Measurements from ENCODE around the gene LMF1. TPM values are rescaled to one million over a fixed set of nuclear protein-coding genes. Genes with fewer than 3 reads are reported as not detected.

Gene LMF1
- total RNA-seq, 3 donors from 2014 or later (not counting 1 experiment from before 2014, with no cell fraction given), result 28.2 to 42.2 (median 41.2) TPM

- Mint-ChIP-seq H3K9me3 (peaks cover 8 to 10% of the 10 kb centered on the region in 2 donors), H3K27me3 (ENCODE audit: low read depth in 2 of 2) (no peaks in the 10 kb centered on the region), H3K4me1 (no peaks in the 10 kb centered on the region), H3K4me3 (no peak overlapping the region), H3K27ac (no peak overlapping the region), H3K36me3 (peaks cover 28% of the 10 kb centered on the region)
- no peak overlapping the region for H3K27ac ChIP-seq (ENCODE audit: low read length)
- WGBS (ENCODE audit: insufficient coverage), result 88% methylated on average over 8 of the region's 9 CpGs
- DNase-seq (no peak), ATAC-seq (no peak)
- H3K4me3 ChIP-seq (ENCODE audit: low read length), result no peak overlapping the region
- no peaks in the 10 kb centered on the region for H3K27me3 ChIP-seq (ENCODE audit: control insufficient read depth, insufficient read depth, low read length)
- peaks cover 7% of the 10 kb centered on the region for H3K36me3 ChIP-seq (ENCODE audit: control insufficient read depth, insufficient read depth, low read length)
- peaks cover 7% of the 10 kb centered on the region for H3K9me3 ChIP-seq (ENCODE audit: control insufficient read depth, insufficient read depth, low read length)
- intact Hi-C loops (cut with micrococcal nuclease), result no loop called here
- no peak for TF ChIP-seq CTCF (IDR thresholded peaks at IDR 0.05)
- no peaks in the 10 kb centered on the region for H3K4me1 ChIP-seq (ENCODE audit: control insufficient read depth, insufficient read depth, low read length)
These were observed 32.0 kb downstream of the LMF1 start for GRCh38 chr16:938752-939151.

GRCh38 chr16:938136-938535 is 32.6 kb downstream of the LMF1 start:
- TF ChIP-seq CTCF (IDR thresholded peaks at IDR 0.05), result no peak

GRCh38 chr16:937723-938122 is 33.1 kb downstream of the LMF1 start:
- WGBS (ENCODE audit: insufficient coverage), result 82% methylated on average over 6 of the region's 6 CpGs
- H3K27me3 ChIP-seq (ENCODE audit: control insufficient read depth, insufficient read depth, low read length), result no peaks in the 10 kb centered on the region
- no peaks in the 10 kb centered on the region for H3K4me1 ChIP-seq (ENCODE audit: control insufficient read depth, insufficient read depth, low read length)
- H3K4me1 Mint-ChIP-seq, result no peaks in the 10 kb centered on the region
- intact Hi-C loops (cut with micrococcal nuclease), result no loop called here
- no peak overlapping the region for H3K4me3 Mint-ChIP-seq
- peaks cover 6 to 7% of the 10 kb centered on the region in 2 donors for H3K9me3 Mint-ChIP-seq
- DNase-seq, result no peak
- H3K27me3 Mint-ChIP-seq (ENCODE audit: low read depth in 2 of 2), result no peaks in the 10 kb centered on the region
- no peak for ATAC-seq
- H3K27ac Mint-ChIP-seq, result no peak overlapping the region
- no peak for TF ChIP-seq CTCF (IDR thresholded peaks at IDR 0.05)
- peaks cover 5% of the 10 kb centered on the region for H3K9me3 ChIP-seq (ENCODE audit: control insufficient read depth, insufficient read depth, low read length)
- no peak overlapping the region for H3K27ac ChIP-seq (ENCODE audit: low read length)
- H3K36me3 ChIP-seq (ENCODE audit: control insufficient read depth, insufficient read depth, low read length), result peaks cover 13% of the 10 kb centered on the region
- H3K36me3 Mint-ChIP-seq, result peaks cover 23% of the 10 kb centered on the region
- no peak overlapping the region for H3K4me3 ChIP-seq (ENCODE audit: low read length)

More at GRCh38 chr16:938136-938535, 32.6 kb downstream of the LMF1 start:
- Mint-ChIP-seq H3K9me3 (peaks cover 8% of the 10 kb centered on the region in 2 donors), H3K4me3 (no peak overlapping the region), H3K4me1 (no peaks in the 10 kb centered on the region), H3K27ac (no peak overlapping the region), H3K27me3 (ENCODE audit: low read depth in 2 of 2) (no peaks in the 10 kb centered on the region), H3K36me3 (peaks cover 25% of the 10 kb centered on the region)
- Histone ChIP-seq H3K9me3 (ENCODE audit: control insufficient read depth, insufficient read depth, low read length) (peaks cover 7% of the 10 kb centered on the region), H3K27ac (ENCODE audit: low read length) (no peak overlapping the region), H3K36me3 (ENCODE audit: control insufficient read depth, insufficient read depth, low read length) (peaks cover 12% of the 10 kb centered on the region), H3K4me1 (ENCODE audit: control insufficient read depth, insufficient read depth, low read length) (no peaks in the 10 kb centered on the region), H3K4me3 (ENCODE audit: low read length) (no peak overlapping the region), H3K27me3 (ENCODE audit: control insufficient read depth, insufficient read depth, low read length) (no peaks in the 10 kb centered on the region)
- intact Hi-C loops (cut with micrococcal nuclease), result no loop called here
- 91% methylated on average over 18 of the region's 18 CpGs for WGBS (ENCODE audit: insufficient coverage)
- no peak for DNase-seq
- ATAC-seq, result no peak

GRCh38 chr16:937311-937710 is 33.5 kb downstream of the LMF1 start:
- ATAC-seq, result no peak
- Histone ChIP-seq H3K9me3 (ENCODE audit: control insufficient read depth, insufficient read depth, low read length) (peaks cover under 1% of the 10 kb centered on the region), H3K36me3 (ENCODE audit: control insufficient read depth, insufficient read depth, low read length) (peaks cover 13% of the 10 kb centered on the region), H3K4me3 (ENCODE audit: low read length) (no peak overlapping the region), H3K27me3 (ENCODE audit: control insufficient read depth, insufficient read depth, low read length) (no peaks in the 10 kb centered on the region), H3K27ac (ENCODE audit: low read length) (no peak overlapping the region), H3K4me1 (ENCODE audit: control insufficient read depth, insufficient read depth, low read length) (no peaks in the 10 kb centered on the region)
- no peak for TF ChIP-seq CTCF (IDR thresholded peaks at IDR 0.05)
- no peak for DNase-seq
- Mint-ChIP-seq H3K27me3 (ENCODE audit: low read depth in 2 of 2) (no peaks in the 10 kb centered on the region), H3K36me3 (peaks cover 19% of the 10 kb centered on the region), H3K4me3 (no peak overlapping the region), H3K9me3 (peaks cover 2 to 3% of the 10 kb centered on the region in 2 donors), H3K4me1 (no peaks in the 10 kb centered on the region), H3K27ac (no peak overlapping the region)
- 82% methylated on average over 8 of the region's 8 CpGs for WGBS (ENCODE audit: insufficient coverage)
- intact Hi-C loops (cut with micrococcal nuclease), result no loop called here

All from natural killer cell (primary cell).